H1 (cell line): ENCODE results near the gene EYA2. TPM values are rescaled to one million over a fixed set of nuclear protein-coding genes. Genes with fewer than 3 reads are reported as not detected.

ENCODE experiments used
- CTCF ChIA-PET: fragments of 300-600 bp; sonication (Branson Sonifier 250); formaldehyde crosslinking; loops from one replicate; lab custom pipeline; 2021; ENCODE audit not compliant: partially characterized antibody; lab: Charles Lee
- POLR2A ChIA-PET: fragments of 300-600 bp; sonication (Branson Sonifier 250); formaldehyde crosslinking; loops from one replicate; lab custom pipeline; 2021; ENCODE audit warnings: inconsistent platforms; ENCODE audit not compliant: partially characterized antibody; lab: Charles Lee
- DNase-seq, 2 experiments: peaks; one replicate each; pipeline versions ENCODE4 v3.0.0 to v3.0.0-alpha.2; 2010 to 2022; ENCODE audit warnings: low spot score in 2 of 2, low read depth in 1 of 2, mixed read lengths in 1 of 2
- FAIRE-seq: peaks from 2 replicates; lab custom pipeline; 2011; peaks lifted over from hg19 to GRCh38; lab: Jason Lieb, UNC
- H2AFZ ChIP-seq: 2 replicates; pipeline ENCODE4 v1.8.1; 2012; ENCODE audit warnings: low read length, inconsistent platforms
- H2AK5ac ChIP-seq: 2 replicates; pipeline ENCODE4 v1.6.1; 2013; ENCODE audit warnings: low read depth, low read length
- H2BK120ac ChIP-seq: replicated peaks from 2 replicates; pipeline ENCODE3; 2013; ENCODE audit warnings: low read depth, low read length, inconsistent platforms
- H2BK12ac ChIP-seq: 2 replicates; pipeline ENCODE4 v1.6.1; 2013; ENCODE audit warnings: low read depth, low read length
- H2BK15ac ChIP-seq: 2 replicates; pipeline ENCODE4 v1.6.1; 2013; ENCODE audit warnings: low read length
- H2BK20ac ChIP-seq: 2 replicates; pipeline ENCODE4 v1.6.1; 2013; ENCODE audit warnings: low read length
- H2BK5ac ChIP-seq: 2 replicates; pipeline ENCODE4 v1.6.1; 2013; ENCODE audit warnings: low read depth, low read length
- H3K14ac ChIP-seq: 2 replicates; pipeline ENCODE4 v1.6.1; 2013; ENCODE audit warnings: inconsistent platforms; ENCODE audit not compliant: insufficient read length
- H3K18ac ChIP-seq: 2 replicates; pipeline ENCODE4 v1.6.1; 2013; ENCODE audit warnings: low read length; ENCODE audit errors: extremely low read depth
- H3K23ac ChIP-seq: 2 replicates; pipeline ENCODE4 v1.6.1; 2013; ENCODE audit warnings: inconsistent platforms; ENCODE audit not compliant: insufficient read length
- H3K23me2 ChIP-seq: 2 replicates; pipeline ENCODE4 v1.6.1; 2013; ENCODE audit warnings: low read depth, low read length
- H3K27ac ChIP-seq: 2 replicates; pipeline ENCODE4 v1.6.1; 2011; ENCODE audit warnings: low read depth, low read length, inconsistent platforms
- H3K27me3 ChIP-seq, 4 experiments: replicated peaks in 1 of 4; 1 replicate in 1 of 4; 2 replicates in 3 of 4; pipeline versions ENCODE4 v1.6.1 to v1.8.1; 2011 to 2013; ENCODE audit warnings: low read length in 3 of 4, mild to moderate bottlenecking in 3 of 4, inconsistent platforms in 2 of 4, mixed read lengths in 2 of 4, moderate library complexity in 1 of 4; ENCODE audit not compliant: control insufficient read depth in 3 of 4, insufficient read depth in 3 of 4; ENCODE audit errors: extremely low read depth in 1 of 4
- H3K36me3 ChIP-seq, 4 experiments: 2 replicates each; pipeline versions ENCODE4 v1.6.1 to v1.8.1; 2011 to 2013; ENCODE audit warnings: mild to moderate bottlenecking in 4 of 4, low read length in 3 of 4, moderate library complexity in 2 of 4, control low read depth in 1 of 4, inconsistent platforms in 1 of 4; ENCODE audit not compliant: insufficient read depth in 4 of 4, control insufficient read depth in 2 of 4
- H3K4ac ChIP-seq: replicated peaks from 2 replicates; pipeline ENCODE3; 2013; ENCODE audit warnings: low read length, low read depth, mixed read lengths, inconsistent platforms; ENCODE audit not compliant: insufficient read length
- H3K4me1 ChIP-seq, 4 experiments: replicated peaks in 1 of 4; 1 replicate in 1 of 4; 2 replicates in 3 of 4; pipeline versions ENCODE4 v1.6.1 to v1.8.1; 2011 to 2013; ENCODE audit warnings: low read length in 3 of 4, inconsistent platforms in 2 of 4, mixed read lengths in 1 of 4; ENCODE audit not compliant: insufficient read depth in 4 of 4, control insufficient read depth in 3 of 4
- H3K4me2 ChIP-seq, 2 experiments: 2 replicates each; pipeline versions ENCODE4 v1.6.1 to v1.8.1; 2011 to 2013; ENCODE audit warnings: low read depth in 2 of 2, low read length in 2 of 2, control low read depth in 1 of 2, inconsistent platforms in 1 of 2, mild to moderate bottlenecking in 1 of 2; ENCODE audit not compliant: insufficient read depth in 1 of 2
- H3K4me3 ChIP-seq, 4 experiments: fragments of 200-600, 300-600 bp in 1 of 4; sonication (generic), shearing (Covaris generic), sonication (Bioruptor Twin) in 1 of 4; 2 replicates each; pipeline versions ENCODE4 v1.5.1 to v1.8.1; 2011 to 2016; ENCODE audit warnings: low read length in 4 of 4, low read depth in 3 of 4, control low read depth in 2 of 4, inconsistent platforms in 2 of 4, mild to moderate bottlenecking in 2 of 4, mixed read lengths in 1 of 4, moderate library complexity in 1 of 4; ENCODE audit not compliant: insufficient read depth in 2 of 4; ENCODE audit errors: extremely low read depth in 1 of 4
- H3K56ac ChIP-seq: replicated peaks from 2 replicates; pipeline ENCODE3; 2013; ENCODE audit warnings: low read depth, mild to moderate bottlenecking, mixed read lengths, low read length, inconsistent platforms; ENCODE audit not compliant: insufficient read length
- H3K79me1 ChIP-seq: 2 replicates; pipeline ENCODE4 v1.6.1; 2013; ENCODE audit warnings: low read depth, low read length, control low read depth
- H3K79me2 ChIP-seq, 2 experiments: 2 replicates each; pipeline versions ENCODE4 v1.6.1 to v1.8.1; 2012 to 2013; ENCODE audit warnings: low read length in 2 of 2, mild to moderate bottlenecking in 2 of 2, inconsistent platforms in 1 of 2; ENCODE audit not compliant: insufficient read depth in 2 of 2, control insufficient read depth in 1 of 2
- H3K9ac ChIP-seq, 4 experiments: replicated peaks in 1 of 4; 1 replicate in 1 of 4; 2 replicates in 3 of 4; pipeline versions ENCODE4 v1.6.1 to v1.8.1; 2011 to 2013; ENCODE audit warnings: low read depth in 3 of 4, low read length in 3 of 4, control low read depth in 2 of 4, mild to moderate bottlenecking in 2 of 4, moderate library complexity in 2 of 4, inconsistent platforms in 1 of 4; ENCODE audit errors: extremely low read depth in 1 of 4
- H3K9me3 ChIP-seq, 2 experiments: 2 replicates each; pipeline versions ENCODE4 v1.6.1 to v1.8.1; 2012 to 2013; ENCODE audit warnings: mild to moderate bottlenecking in 2 of 2, moderate library complexity in 2 of 2, control low read depth in 1 of 2, inconsistent platforms in 1 of 2, low read depth in 1 of 2, low read length in 1 of 2, mixed read lengths in 1 of 2; ENCODE audit not compliant: insufficient read depth in 2 of 2
- H4K20me1 ChIP-seq, 2 experiments: replicated peaks in 1 of 2; 2 replicates each; pipeline versions ENCODE3 to v1.8.1; 2011 to 2013; ENCODE audit warnings: inconsistent platforms in 2 of 2, low read length in 2 of 2, mild to moderate bottlenecking in 1 of 2; ENCODE audit not compliant: insufficient read depth in 2 of 2, control insufficient read depth in 1 of 2
- H4K5ac ChIP-seq: 2 replicates; pipeline ENCODE4 v1.6.1; 2013; ENCODE audit warnings: low read length, low read depth, mixed read lengths, inconsistent platforms; ENCODE audit not compliant: insufficient read length
- H4K8ac ChIP-seq: 2 replicates; pipeline ENCODE4 v1.8.0; 2013; ENCODE audit warnings: mild to moderate bottlenecking, moderate library complexity, low read length, inconsistent platforms; ENCODE audit not compliant: insufficient read depth; ENCODE audit errors: extremely low read depth
- H4K91ac ChIP-seq: replicated peaks from 2 replicates; pipeline ENCODE3; 2013; ENCODE audit warnings: low read length, mixed read lengths, inconsistent platforms; ENCODE audit not compliant: insufficient read length
- ATF3 ChIP-seq: IDR thresholded peaks from 2 replicates; pipeline ENCODE4 v1.6.1; 2011; ENCODE audit warnings: low read depth, mild to moderate bottlenecking, low read length; ENCODE audit not compliant: insufficient read depth
- CBX8 ChIP-seq: fragments of 300-800, 300-1000 bp; sonication (generic); IDR thresholded peaks from 2 replicates; pipeline ENCODE4 v1.7.1; 2016; ENCODE audit warnings: low read depth, low read length, borderline replicate concordance
- HDAC2 ChIP-seq, 2 experiments: fragments of 300-600 bp in 1 of 2; sonication (generic) in 1 of 2; IDR thresholded peaks; 2 replicates each; pipeline ENCODE4 v1.6.1; 2011 to 2012; ENCODE audit warnings: low read depth in 2 of 2, low read length in 2 of 2, mild to moderate bottlenecking in 2 of 2, moderate library complexity in 2 of 2, borderline replicate concordance in 1 of 2, inconsistent platforms in 1 of 2
- KDM4A ChIP-seq: IDR thresholded peaks from one replicate; pipeline ENCODE4 v1.7.1; 2012; ENCODE audit warnings: low read depth, mild to moderate bottlenecking, moderate library complexity, low read length, inconsistent platforms; ENCODE audit not compliant: severe bottlenecking
- NANOG ChIP-seq: IDR thresholded peaks from 2 replicates; pipeline ENCODE4 v1.6.1; 2011; ENCODE audit warnings: low read length, low read depth, mild to moderate bottlenecking, inconsistent platforms; ENCODE audit not compliant: insufficient read depth, poor library complexity, severe bottlenecking
- RFX5 ChIP-seq: IDR thresholded peaks from 2 replicates; pipeline ENCODE4 v1.6.1; 2011; ENCODE audit warnings: low read depth, low read length, improper control_type of control experiment, borderline replicate concordance
- SIN3A ChIP-seq, 2 experiments: IDR thresholded peaks in 1 of 2; conservative IDR thresholded peaks in 1 of 2; 2 replicates each; pipeline ENCODE4 v1.6.1; 2011 to 2012; ENCODE audit warnings: low read length in 2 of 2, improper control_type of control experiment in 1 of 2, low read depth in 1 of 2, mild to moderate bottlenecking in 1 of 2
- SIRT6 ChIP-seq: IDR thresholded peaks from one replicate; pipeline ENCODE4 v1.7.1; 2012; ENCODE audit warnings: low read length, inconsistent platforms
- SP2 ChIP-seq: IDR thresholded peaks from 2 replicates; pipeline ENCODE4 v1.6.1; 2012; ENCODE audit warnings: mild to moderate bottlenecking, low read length, inconsistent platforms
- TBP ChIP-seq: IDR thresholded peaks from 2 replicates; pipeline ENCODE4 v1.6.1; 2011; ENCODE audit warnings: low read depth, low read length, improper control_type of control experiment
- TEAD4 ChIP-seq: IDR thresholded peaks from 2 replicates; pipeline ENCODE4 v1.6.1; 2012; ENCODE audit warnings: low read depth, low read length, inconsistent platforms, mixed read lengths
- WGBS, 2 experiments: shearing (Covaris generic) in 1 of 2; methylation state at CpG; one replicate each; pipeline versions ENCODE4 v1.1.6 to v1.1.7; 2013 to 2015; ENCODE audit warnings: low lambda C conversion rate in 2 of 2, mixed read lengths in 2 of 2, inconsistent platforms in 1 of 2, low coverage in 1 of 2, missing lambda C conversion rate in 1 of 2; ENCODE audit not compliant: insufficient replicate concordance in 2 of 2, insufficient coverage in 1 of 2, insufficient read length in 1 of 2; ENCODE audit errors: extremely low coverage in 1 of 2, missing lambda C conversion rate in 1 of 2; 5-methylcytosine and 5-hydroxymethylcytosine counted together
- polyA plus RNA-seq, 7 experiments: library from polyadenylated mRNA; depleted of rRNA in 3 of 7; stranded (reverse) in 5 of 7; unstranded in 2 of 7; fragments of >200 nt in 5 of 7; fragments of 200-250 nt in 2 of 7; gene quantifications; 1 replicate in 5 of 7; 2 replicates in 1 of 7; 4 replicates in 1 of 7; pipeline versions ENCODE4 v1.2.1 to v1.2.3, GENCODE V29; 2011 to 2013; ENCODE audit warnings: missing spikeins in 2 of 7, mixed read lengths in 2 of 7
- total RNA-seq: library from RNA; stranded (reverse); fragmentation: NEBNext Ultra II Directional; extraction: Animal tissue kit (Norgen Biotek cat#: 25700); gene quantifications from 2 replicates; pipeline ENCODE4 v1.2.1, GENCODE V29; 2021

The EYA2 gene
- total and polyA plus RNA-seq, 2 of the 8 experiments (the other 6 are each of a cell fraction or from before 2014, with no cell fraction given), result 1.6 to 1.7 TPM

- FAIRE-seq (no peak), DNase-seq (no peak)
- Histone ChIP-seq H2BK20ac (no peak overlapping the region), H3K9me3 (no peaks in the 10 kb centered on the region; a peak in 2 of 4 replicates), H3K27me3 (no peaks in the 10 kb centered on the region), H3K79me2 (no peaks in the 10 kb centered on the region), H3K27ac (no peak overlapping the region), H2AK5ac (no peak overlapping the region), H3K9ac (no peak overlapping the region), H3K56ac (no peak overlapping the region), H3K18ac (no peak overlapping the region), H4K20me1 (no peaks in the 10 kb centered on the region), H4K8ac (no peak overlapping the region), H2BK12ac (no peak overlapping the region), H3K14ac (no peak overlapping the region), H3K4ac (no peak overlapping the region), H3K23ac (no peak overlapping the region), H4K91ac (no peak overlapping the region), H2BK5ac (no peak overlapping the region), H3K4me3 (no peak overlapping the region), H3K23me2 (no peaks in the 10 kb centered on the region), H3K36me3 (no peaks in the 10 kb centered on the region), H3K4me1 (peaks cover 3 to 8% (median 4%) of the 10 kb centered on the region in 4 experiments; a peak in 5 of 7 replicates), H3K4me2 (no peak overlapping the region), H2AFZ (no peak overlapping the region), H4K5ac (no peak overlapping the region), H2BK120ac (no peak overlapping the region), H3K79me1 (no peaks in the 10 kb centered on the region), H2BK15ac (no peak overlapping the region)
- ChIA-PET POLR2A (no interaction called here), CTCF (interaction anchor here (0.6 to 1.3 kb wide), 2 partner anchors 14 to 173 kb away, joined by 3 read pairs; no protein-coding TSS in a partner anchor)
- 78% methylated on average over 1 of the region's 1 CpG; no CpG with 5 or more reads in 1 of the 2 experiments for WGBS, 2 experiments
- TF ChIP-seq SIN3A (conservative IDR thresholded peaks at IDR 0.05 in 1 of 2, IDR thresholded peaks at IDR 0.05 in 1 of 2; ENCODE audit: low read depth in 1 of 2, low read length in 2 of 2) (no peak), TEAD4 (no peak), ATF3 (no peak), SIRT6 (no peak), TBP (no peak), HDAC2 (IDR thresholded peaks at IDR 0.05; ENCODE audit: borderline replicate concordance in 1 of 2, low read depth in 2 of 2, low read length in 2 of 2) (no peak), CBX8 (no peak), RFX5 (no peak), KDM4A (no peak), SP2 (no peak), NANOG (no peak)
Measured at GRCh38 chr20:46983466-46983865, 88.8 kb downstream of the EYA2 start.
